Breast epithelium (tissue), 4 donors: ENCODE results near the gene RRAS2. TPM values are rescaled to one million over a fixed set of nuclear protein-coding genes. Genes with fewer than 3 reads are reported as not detected.

ENCODE experiments used
- DNase-seq, 2 donors: peaks; one replicate each; pipeline ENCODE4 v3.0.0-alpha.2; 2019; ENCODE audit warnings: low spot score in 2 of 2
- H3K27ac ChIP-seq, 2 donors: fragments of 200-600 bp; sonication (generic) in 1 of 2; one replicate each; pipeline ENCODE4 v1.5.1; 2016 to 2019; ENCODE audit warnings: mild to moderate bottlenecking in 1 of 2
- H3K27me3 ChIP-seq, 2 donors: fragments of 200-600 bp; sonication (generic) in 1 of 2; one replicate each; pipeline versions ENCODE4 v1.5.1 to v1.6.0; 2017 to 2019; ENCODE audit warnings: control low read depth in 1 of 2, mild to moderate bottlenecking in 1 of 2
- H3K36me3 ChIP-seq: fragments of 200-600 bp; one replicate; pipeline ENCODE4 v1.5.1; 2019
- H3K4me1 ChIP-seq, 2 donors: fragments of 200-600 bp; sonication (generic); one replicate each; pipeline ENCODE4 v1.5.1; 2016 to 2019; ENCODE audit warnings: control low read depth in 1 of 2
- H3K4me3 ChIP-seq, 3 donors: fragments of 200-600 bp; sonication (generic); 1 replicate in 2 of 3; 2 replicates in 1 of 3; pipeline ENCODE4 v1.5.1; 2016 to 2019; ENCODE audit warnings: mild to moderate bottlenecking in 3 of 3, moderate library complexity in 2 of 3
- H3K9me3 ChIP-seq, 2 donors: fragments of 200-600 bp; sonication (generic) in 1 of 2; one replicate each; pipeline ENCODE4 v1.5.1; 2016 to 2019; ENCODE audit warnings: control low read depth in 1 of 2
- CTCF ChIP-seq, 3 donors: fragments of 450-650 bp; IDR thresholded peaks; one replicate each; pipeline ENCODE4 v1.5.1; 2016 to 2017; ENCODE audit warnings: antibody characterized with exemption in 3 of 3, mild to moderate bottlenecking in 3 of 3, moderate library complexity in 3 of 3
- POLR2A ChIP-seq: fragments of 450-650 bp; IDR thresholded peaks from one replicate; pipeline ENCODE4 v1.6.1; 2016; ENCODE audit warnings: antibody characterized with exemption, mild to moderate bottlenecking, moderate library complexity
- POLR2AphosphoS5 ChIP-seq, 3 donors: sonication (generic); formaldehyde crosslinking; IDR thresholded peaks; one replicate each; pipeline ENCODE4 v1.6.1; 2017; ENCODE audit warnings: antibody characterized with exemption in 3 of 3
- intact Hi-C: fragments of 100-400 bp; cut with DNase I; formaldehyde crosslinking; loops from one replicate; pipeline ENCODE4 v1.15.1; 2023; ENCODE audit warnings: low total_unique reads
- total RNA-seq, 3 donors: library from RNA; depleted of rRNA; stranded (reverse); fragments of >200 nt; gene quantifications; one replicate each; pipeline ENCODE4 v1.1.0, GENCODE V29; 2016

RRAS2 gene
- total RNA-seq, 3 donors from 2014 or later, result 37.4 to 58.1 (median 46.4) TPM

- Histone ChIP-seq H3K27ac (no peak overlapping the region), H3K36me3 (no peaks in the 10 kb centered on the region), H3K4me1 (no peaks in the 10 kb centered on the region), H3K4me3 (no peak overlapping the region), H3K9me3 (no peaks in the 10 kb centered on the region), H3K27me3 (no peaks in the 10 kb centered on the region)
- no peak for DNase-seq
- no peak for TF ChIP-seq CTCF (IDR thresholded peaks at IDR 0.05)
- TF ChIP-seq POLR2AphosphoS5 (IDR thresholded peaks at IDR 0.05), result no peak
- TF ChIP-seq POLR2A, result no peak
- intact Hi-C loops, result loop anchor here (5.0 kb wide), 1 partner anchor 370 kb away; no protein-coding TSS in a partner anchor
Observed at GRCh38 chr11:14362611-14363010, 3.6 kb upstream of the RRAS2 start.

- TF ChIP-seq POLR2AphosphoS5 (IDR thresholded peaks at IDR 0.05), result no peak
- TF ChIP-seq POLR2A, result no peak
- TF ChIP-seq CTCF (IDR thresholded peaks at IDR 0.05), result no peak
- H3K9me3 ChIP-seq, result no peaks in the 10 kb centered on the region
- intact Hi-C loops, result loop anchor here (5.0 kb wide), 1 partner anchor 370 kb away; no protein-coding TSS in a partner anchor
- no peak overlapping the region for H3K27ac ChIP-seq
- H3K36me3 ChIP-seq, result no peaks in the 10 kb centered on the region
- H3K4me1 ChIP-seq, result no peaks in the 10 kb centered on the region
- H3K4me3 ChIP-seq, result no peak overlapping the region
- H3K27me3 ChIP-seq, result no peaks in the 10 kb centered on the region
- DNase-seq, result no peak
Observed at GRCh38 chr11:14361951-14362350, 3.0 kb upstream of the RRAS2 start.

GRCh38 chr11:14360976-14361375, 2.0 kb upstream of the RRAS2 start:
- intact Hi-C loops, result loop anchor here (5.0 kb wide), 1 partner anchor 369 kb away; no protein-coding TSS in a partner anchor
- H3K4me3 ChIP-seq, result no peak overlapping the region
- no peak for DNase-seq
- H3K27me3 ChIP-seq, result no peaks in the 10 kb centered on the region
- H3K4me1 ChIP-seq, result no peaks in the 10 kb centered on the region
- TF ChIP-seq POLR2A (no peak), CTCF (IDR thresholded peaks at IDR 0.05) (no peak), POLR2AphosphoS5 (IDR thresholded peaks at IDR 0.05) (no peak)
- H3K9me3 ChIP-seq, result no peaks in the 10 kb centered on the region
- no peak overlapping the region for H3K27ac ChIP-seq
- H3K36me3 ChIP-seq, result no peaks in the 10 kb centered on the region

GRCh38 chr11:14359501-14360031, 583 bp upstream of the RRAS2 start:
- H3K27ac ChIP-seq, result no peak overlapping the region
- no peak for DNase-seq
- peak overlapping the region; percentile 71 to 89 (median 86) for H3K4me3 ChIP-seq
- H3K4me1 ChIP-seq, result no peaks in the 10 kb centered on the region
- no peaks in the 10 kb centered on the region for H3K9me3 ChIP-seq
- intact Hi-C loops, result loop anchor here (5.0 kb wide), 1 partner anchor 367 kb away; no protein-coding TSS in a partner anchor
- H3K27me3 ChIP-seq, result no peaks in the 10 kb centered on the region
- TF ChIP-seq POLR2AphosphoS5 (IDR thresholded peaks at IDR 0.05), result no peak
- TF ChIP-seq POLR2A, result no peak
- TF ChIP-seq CTCF (IDR thresholded peaks at IDR 0.05), result no peak
- no peaks in the 10 kb centered on the region for H3K36me3 ChIP-seq

- H3K9me3 ChIP-seq, result no peaks in the 10 kb centered on the region
- no peaks in the 10 kb centered on the region for H3K4me1 ChIP-seq
- H3K27ac ChIP-seq, result peak overlapping the region; percentile 86 to 91
- H3K27me3 ChIP-seq, result no peaks in the 10 kb centered on the region
- intact Hi-C loops, result loop anchor here (1.0 kb wide), 1 partner anchor 55 kb away; no protein-coding TSS in a partner anchor
- H3K36me3 ChIP-seq, result no peaks in the 10 kb centered on the region
- H3K4me3 ChIP-seq, result peak overlapping the region; percentile 71 to 89 (median 86)
- DNase-seq, result peak in 1 of 2 donors; percentile 40
- peak in 1 of 3 donors; percentile 7 for TF ChIP-seq POLR2AphosphoS5 (IDR thresholded peaks at IDR 0.05)
- no peak for TF ChIP-seq POLR2A
Observed at GRCh38 chr11:14357881-14358728, 878 bp downstream of the RRAS2 start.
